Raji (cell line): ENCODE measurements around the gene RBFOX2.

Experiments
- POLR2A ChIP-seq: IDR thresholded peaks from 2 replicates; pipeline ENCODE4 v1.6.1; 2011; ENCODE audit warnings: low read depth, low read length, control low read depth; ENCODE audit not compliant: insufficient read depth

RBFOX2 gene

DNA sequence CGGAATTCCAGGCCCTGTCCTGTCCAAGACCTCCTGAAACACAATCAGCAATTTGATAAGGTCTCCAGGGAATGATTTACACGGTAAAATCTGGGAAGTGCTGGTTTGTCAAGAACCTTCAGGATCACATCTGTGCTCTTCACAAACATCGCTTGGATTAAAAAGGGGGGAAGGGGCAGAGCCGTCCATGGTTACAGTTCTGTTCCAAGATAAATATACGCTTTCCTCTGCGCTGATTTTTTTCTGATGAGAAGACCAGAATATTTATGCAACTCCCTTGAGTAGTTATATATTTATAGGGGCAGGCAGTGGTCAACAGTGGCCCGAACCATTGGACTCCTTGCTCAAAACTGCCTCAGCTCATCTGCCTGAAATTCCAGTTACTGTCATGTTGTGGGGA is 320.2 kb downstream of the RBFOX2 start:
- no peak for TF ChIP-seq POLR2A

DNA sequence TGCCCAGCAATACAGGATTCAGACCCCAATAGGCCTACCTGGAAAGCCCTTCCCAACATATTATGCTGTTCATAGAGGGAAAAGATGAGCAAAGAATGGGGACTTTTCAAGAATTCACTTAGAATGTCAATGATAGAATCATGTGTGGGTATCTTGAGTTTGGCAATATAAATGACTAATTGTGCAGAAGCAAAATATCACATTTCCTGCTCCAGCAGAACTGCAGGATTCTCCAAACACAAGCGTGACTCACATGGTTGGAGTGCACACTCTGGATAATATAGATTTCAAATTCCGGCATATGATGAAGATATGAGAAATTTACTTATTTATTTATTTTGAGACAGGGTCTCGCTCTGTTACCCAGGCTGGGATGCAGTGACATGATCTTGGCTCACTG is 323.5 kb downstream of the RBFOX2 start:
- no peak for TF ChIP-seq POLR2A

DNA sequence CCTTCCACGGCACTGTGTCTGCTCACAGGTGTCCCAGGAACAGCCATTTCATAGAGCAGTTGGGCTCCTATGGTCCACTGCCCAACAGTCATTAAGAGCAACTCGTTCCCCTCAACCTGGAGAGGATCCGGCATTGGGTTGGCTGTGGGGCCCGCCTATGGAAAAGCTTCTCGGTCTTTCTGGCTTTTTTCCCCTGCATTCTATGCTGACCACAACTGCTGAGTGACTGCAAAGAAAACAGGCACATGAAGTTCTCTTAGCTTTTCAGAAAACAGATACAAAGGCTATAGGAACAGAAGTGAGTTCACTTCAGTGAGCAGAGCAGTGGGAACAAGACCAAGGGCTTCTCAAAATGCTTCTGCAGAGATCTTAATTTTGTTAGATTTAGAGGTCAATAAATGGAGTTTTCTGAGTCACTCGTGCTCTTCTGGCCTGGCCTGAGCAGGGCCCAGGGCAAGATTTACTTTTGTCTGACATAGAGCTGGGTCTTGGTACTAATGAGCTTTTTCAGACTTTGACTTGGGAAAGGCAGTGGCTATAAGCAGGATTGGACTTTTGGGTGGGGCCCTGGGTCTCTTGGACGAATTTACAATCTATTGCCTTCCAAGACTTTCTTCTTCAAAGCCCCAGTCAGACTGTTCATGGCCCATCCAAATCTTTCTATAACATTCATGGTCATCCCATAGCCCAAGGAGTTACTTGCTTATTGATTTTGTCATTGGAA is 324.6 kb downstream of the RBFOX2 start:
- no peak for TF ChIP-seq POLR2A

DNA sequence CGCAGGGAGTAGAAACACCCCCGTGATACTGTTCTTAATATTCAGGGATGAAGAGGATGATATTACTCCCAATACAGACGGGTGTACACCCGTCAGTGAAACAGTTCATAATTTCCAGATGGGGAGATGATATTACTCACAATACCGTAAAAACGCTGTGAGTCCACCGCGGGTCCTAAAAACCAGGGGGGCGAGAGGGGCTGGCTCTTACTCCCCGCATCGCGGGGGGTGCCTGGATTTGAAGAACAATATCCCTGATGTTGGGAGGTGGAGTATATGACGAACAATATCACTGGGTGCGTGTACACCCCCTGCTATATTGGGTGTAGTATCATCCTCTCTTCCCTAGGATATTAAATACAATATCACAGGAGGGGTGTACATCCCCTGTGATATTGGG is 331.5 kb downstream of the RBFOX2 start:
- no peak for TF ChIP-seq POLR2A

DNA sequence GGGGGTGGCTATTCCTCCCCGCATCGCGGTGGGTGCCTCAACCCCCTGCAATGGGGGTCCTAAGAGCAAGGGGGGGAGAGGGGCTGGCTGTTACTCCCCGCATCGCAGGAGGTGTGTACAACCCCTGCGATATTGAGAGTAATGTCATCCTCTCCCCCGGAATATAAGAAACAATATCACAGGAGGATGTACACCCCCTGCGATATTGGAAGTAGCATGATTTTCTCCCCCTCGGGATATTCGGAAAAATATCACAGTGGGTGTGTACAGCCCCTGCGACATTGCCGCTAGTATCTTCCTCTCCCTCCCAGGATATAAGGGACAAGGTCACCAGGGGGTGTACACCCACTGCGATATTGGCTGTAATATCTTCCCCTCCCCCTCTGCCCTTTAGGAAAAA is 333.4 kb downstream of the RBFOX2 start:
- TF ChIP-seq POLR2A = no peak

DNA sequence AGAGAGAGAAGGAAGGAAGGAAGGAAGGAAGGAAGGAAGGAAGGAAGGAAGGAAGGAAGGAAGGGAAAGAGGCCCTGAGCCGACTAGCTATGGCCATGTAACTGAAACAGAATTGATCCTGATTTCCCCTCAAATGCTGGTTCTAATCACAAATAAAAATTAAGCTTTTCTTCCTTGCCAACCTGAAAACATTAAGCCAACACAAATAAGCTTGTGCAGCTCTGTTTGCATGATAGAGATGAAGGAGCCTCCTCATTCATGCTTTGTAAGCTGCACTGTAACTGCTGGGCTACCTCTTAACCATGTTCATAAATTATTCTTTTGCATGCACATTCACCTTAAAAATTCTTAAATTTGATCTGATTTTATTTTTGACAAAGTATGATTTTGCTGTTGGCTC is 338.6 kb downstream of the RBFOX2 start:
- no peak for TF ChIP-seq POLR2A

DNA sequence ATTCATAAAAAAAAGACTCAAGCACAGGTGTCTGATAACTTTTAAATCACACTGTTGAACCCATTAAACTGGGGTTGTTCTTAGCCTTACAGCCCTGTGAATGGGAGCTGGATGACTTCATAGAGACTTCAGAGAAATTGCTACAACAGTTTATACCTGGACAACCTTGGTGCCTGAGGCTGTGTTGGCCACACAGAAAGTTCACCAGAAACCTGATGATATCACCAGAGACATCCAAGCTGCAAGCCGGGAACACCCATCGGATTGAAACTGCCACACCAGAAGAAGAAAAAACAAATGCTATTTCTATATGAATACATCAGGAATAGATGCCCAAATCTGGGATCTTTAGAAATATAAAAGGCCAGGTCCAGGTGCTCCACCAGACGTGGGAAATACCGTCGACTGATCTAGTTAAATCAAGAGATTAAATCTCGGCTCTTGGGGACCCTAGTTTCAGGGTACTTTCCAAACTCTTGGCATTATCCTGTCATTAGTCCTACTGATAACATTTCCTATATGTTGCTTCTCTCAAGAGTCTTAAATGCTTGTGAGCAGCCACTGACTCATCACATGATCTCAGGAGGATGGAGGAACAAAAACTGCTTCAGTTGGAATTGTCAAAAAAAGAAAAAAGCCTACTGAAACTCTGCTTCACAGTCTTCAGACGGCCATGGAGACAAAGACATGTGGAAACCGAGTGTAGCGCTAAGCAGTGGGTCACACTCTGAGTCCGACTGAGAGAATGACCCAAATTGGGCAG is 339.5 kb downstream of the RBFOX2 start:
- TF ChIP-seq POLR2A = no peak
